SIG-M5 treated with dmso at 0.1 percent for 504 hours (cell line): ENCODE results near the gene PAQR5.
"Not testable (repeated sequence)": the region's sequence is repeated elsewhere in the genome, so short reads cannot be mapped to it uniquely, and the experiment has no call there.

Experiments
- DNase-seq: peaks from one replicate; lab custom pipeline; 2025; ENCODE audit not compliant: unreplicated experiment; lab: John Stamatoyannopoulos, UW

PAQR5 gene

DNA sequence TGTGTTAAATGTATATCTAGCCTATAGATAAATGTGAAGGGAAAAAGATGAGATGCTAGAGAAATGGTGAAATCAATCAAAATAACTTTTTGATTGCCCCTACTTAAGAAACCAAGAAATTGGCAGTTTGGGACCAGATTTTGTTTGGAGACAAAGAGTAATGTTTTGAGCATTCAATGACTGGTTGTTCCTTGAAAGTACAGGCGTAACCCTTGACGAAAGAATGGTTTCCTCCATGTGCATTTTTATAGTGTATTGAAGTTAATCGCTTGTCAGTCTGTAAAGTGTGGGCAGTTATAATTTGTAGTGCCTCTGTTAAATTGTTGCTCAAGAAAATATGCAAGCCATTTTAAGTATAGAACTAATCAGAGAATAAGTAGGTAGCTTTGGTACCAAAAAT is 116.7 kb downstream of the PAQR5 start:
- no peak for DNase-seq

DNA sequence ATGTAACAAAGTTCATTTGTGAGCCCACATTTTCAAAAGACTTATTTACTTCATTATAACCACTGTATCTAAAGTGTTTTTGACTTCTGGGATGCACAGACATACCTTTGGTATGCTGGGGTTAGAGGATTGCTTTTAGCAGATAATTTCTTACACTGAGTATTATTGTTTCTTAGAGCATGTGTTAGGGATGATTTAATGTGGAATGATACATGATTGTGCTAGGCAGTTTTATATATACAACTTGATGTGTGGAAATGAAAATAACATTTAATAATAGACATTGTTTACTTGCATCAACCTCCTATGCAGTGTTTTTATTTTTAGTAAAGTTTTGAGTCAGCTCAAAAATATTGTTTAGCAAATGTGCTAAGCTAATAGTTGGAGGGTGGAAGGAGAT is 118.9 kb downstream of the PAQR5 start:
- DNase-seq, result no peak

- no peak for DNase-seq
Observed at GRCh38 chr15:69421498-69421897, 122.8 kb downstream of the PAQR5 start.

DNA sequence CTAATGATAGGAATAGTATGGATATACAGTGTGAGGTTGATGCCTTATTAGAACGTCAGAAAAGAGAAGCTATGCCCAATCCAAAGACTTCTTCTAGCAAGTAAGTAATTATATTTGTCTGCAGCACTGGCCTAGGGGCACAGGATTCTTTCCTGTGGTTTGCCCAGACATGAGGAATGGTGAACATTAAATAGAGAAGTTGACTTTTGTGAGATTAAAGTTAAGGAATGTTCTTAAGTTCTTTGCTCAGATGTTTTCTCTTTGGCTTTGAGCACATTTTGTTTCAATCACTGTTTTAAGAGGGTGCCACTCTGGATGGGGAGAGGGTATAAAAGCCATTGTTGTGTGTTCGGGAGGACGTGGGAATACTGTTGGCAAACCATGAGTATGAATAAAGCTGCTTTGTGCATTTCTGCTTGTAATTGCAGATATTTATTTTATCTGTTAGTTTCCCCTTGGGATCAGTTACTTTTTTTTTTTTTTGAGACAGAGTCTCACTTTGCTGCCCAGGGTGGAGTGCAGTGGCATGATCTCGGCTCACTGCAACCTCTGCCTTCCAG is 123.7 kb downstream of the PAQR5 start:
- no peak for DNase-seq

GRCh38 chr15:69424001-69424400 is 125.3 kb downstream of the PAQR5 start:
- DNase-seq, result no peak

GRCh38 chr15:69424748-69425413 is 126.2 kb downstream of the PAQR5 start:
- DNase-seq, result no peak

- DNase-seq, result no peak
Observed at GRCh38 chr15:69433831-69434230, 135.1 kb downstream of the PAQR5 start.

DNA sequence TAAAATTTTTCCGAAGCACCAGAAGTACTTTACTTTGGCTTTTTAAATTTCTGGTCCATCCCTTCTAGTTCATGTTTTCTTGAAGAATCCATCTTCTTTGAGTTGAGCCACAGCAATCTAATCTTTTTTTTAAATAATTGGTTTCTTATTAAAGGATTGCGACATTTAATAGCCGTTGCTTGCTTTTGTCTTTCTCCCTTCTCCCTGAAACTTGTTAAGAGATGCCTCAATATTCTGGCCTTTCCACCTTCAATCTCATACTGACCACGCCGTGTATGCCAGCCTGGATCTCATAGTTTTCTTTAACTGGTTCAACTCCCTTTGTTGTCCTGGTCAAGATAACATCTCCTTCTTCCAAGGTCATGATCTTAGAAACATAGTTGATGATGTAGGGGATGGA is 135.5 kb downstream of the PAQR5 start:
- DNase-seq, result no peak

DNA sequence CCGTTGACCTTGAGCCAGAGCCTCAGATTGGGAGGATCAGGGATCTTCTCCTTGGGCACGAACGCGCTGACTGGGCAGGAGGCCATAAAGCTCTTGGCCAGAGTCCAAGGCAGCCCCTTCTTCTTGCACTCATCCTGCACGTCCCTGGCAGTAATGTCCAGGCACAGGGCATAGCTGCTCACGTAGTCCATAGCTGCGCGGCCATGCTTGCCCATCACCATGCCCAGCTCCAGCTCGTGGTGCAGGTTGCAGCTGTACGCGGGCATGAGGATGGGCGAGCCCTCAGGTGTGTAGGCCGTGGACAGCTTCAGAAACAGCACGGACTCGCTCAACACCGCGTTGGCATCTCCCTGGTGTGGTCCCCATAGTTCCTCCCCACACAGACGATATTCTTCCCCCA is 136.0 kb downstream of the PAQR5 start:
- DNase-seq, result no peak

- no peak for DNase-seq
Observed at GRCh38 chr15:69435985-69436384, 137.3 kb downstream of the PAQR5 start.

GRCh38 chr15:69436951-69437350 is 138.2 kb downstream of the PAQR5 start:
- no peak for DNase-seq

DNA sequence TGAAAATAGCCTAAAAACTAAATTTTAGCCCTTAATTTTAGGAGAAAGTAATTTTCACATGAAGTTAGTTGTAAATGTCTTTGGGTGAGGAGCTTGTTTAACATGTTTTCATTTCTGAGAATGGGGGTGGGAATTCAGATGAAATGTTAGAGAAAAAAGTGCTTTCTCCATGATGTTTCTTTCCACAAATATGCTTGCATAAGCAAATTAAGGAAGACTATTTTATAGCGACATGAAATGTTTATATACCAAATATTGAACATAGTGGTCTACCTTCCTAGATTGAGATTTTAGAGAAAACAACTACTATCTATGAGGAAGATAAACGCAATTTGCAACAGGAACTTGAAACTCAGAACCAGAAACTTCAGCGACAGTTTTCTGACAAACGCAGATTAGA is 140.9 kb downstream of the PAQR5 start:
- DNase-seq, result no peak

GRCh38 chr15:69443032-69443611 is 144.4 kb downstream of the PAQR5 start:
- DNase-seq, result no peak

GRCh38 chr15:69444686-69445085 is 146.0 kb downstream of the PAQR5 start:
- DNase-seq, result no peak

DNA sequence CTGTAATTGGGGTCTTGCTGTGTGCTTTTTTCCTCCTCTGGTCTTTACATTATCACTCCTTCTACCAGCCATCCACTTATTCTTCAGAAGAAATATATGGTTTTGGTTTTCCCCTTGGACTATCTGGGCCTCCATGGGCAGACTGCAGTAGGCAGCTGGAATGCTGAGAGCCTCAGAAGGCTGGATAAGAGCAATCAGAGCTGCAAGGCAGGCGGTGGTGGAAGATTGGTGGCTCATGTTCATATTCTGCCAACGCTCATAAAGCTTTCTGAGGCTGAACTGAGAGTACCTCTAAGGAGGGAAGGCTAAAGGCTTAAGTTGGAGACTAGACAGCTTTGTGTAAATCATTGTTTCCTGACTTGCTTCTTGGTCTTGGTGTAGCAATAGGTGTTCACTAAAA is 148.2 kb downstream of the PAQR5 start:
- no peak for DNase-seq

DNA sequence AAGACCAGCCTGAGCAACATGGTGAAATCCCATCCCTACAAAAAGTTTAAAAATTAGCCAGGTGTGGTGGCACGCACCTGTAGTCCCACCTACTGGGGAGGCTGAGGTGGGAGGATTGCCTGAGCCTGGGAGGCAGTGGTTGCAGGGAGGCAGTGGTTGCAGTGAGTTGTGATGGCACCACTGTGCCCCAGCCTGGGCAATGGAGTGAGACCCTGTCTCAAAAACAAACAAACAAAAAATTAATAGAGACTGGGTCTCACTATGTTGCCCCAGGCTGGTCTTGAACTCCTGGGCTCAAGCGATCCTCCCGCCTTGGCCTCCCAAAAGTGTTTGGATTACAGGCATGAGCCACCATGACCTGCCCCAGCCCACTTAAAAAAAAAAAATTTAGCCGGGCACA is 151.5 kb downstream of the PAQR5 start:
- not testable (repeated sequence) for DNase-seq

DNA sequence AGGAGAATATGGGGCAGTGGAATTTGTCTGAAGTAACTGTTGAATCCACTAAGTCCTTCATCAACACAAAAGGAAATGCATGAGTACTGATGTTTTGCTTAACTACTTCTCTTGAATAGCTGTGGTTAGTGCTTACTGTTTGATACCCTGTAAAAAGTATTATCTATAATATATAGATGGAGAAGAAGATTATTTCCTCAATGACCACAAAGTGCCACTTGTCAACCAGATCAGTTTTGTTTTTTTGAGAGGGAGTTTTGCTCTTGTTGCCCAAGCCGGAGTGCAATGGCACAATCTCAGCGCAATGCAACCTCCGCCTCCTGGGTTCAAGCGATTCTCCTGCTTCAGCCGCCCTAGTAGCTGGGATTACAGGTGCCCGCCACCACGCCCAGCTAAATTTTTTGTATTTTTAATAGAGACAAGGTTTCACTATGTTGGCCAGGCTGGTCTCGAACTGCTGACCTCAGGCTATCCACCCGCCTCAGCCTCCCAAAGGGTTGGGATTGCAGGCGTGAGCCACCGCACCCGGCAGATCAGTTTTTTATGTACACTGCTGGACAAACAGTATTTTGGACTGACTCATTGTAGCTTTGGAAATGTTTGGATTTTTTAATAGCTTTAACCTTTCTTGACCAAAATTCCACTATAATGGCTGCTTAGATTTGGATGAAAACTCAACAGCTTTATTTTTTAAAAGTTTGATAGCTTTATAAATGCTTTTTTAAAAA is 152.4 kb downstream of the PAQR5 start:
- DNase-seq, result no peak

GRCh38 chr15:69451951-69452691 is 153.4 kb downstream of the PAQR5 start:
- peak; percentile 58 for DNase-seq

DNA sequence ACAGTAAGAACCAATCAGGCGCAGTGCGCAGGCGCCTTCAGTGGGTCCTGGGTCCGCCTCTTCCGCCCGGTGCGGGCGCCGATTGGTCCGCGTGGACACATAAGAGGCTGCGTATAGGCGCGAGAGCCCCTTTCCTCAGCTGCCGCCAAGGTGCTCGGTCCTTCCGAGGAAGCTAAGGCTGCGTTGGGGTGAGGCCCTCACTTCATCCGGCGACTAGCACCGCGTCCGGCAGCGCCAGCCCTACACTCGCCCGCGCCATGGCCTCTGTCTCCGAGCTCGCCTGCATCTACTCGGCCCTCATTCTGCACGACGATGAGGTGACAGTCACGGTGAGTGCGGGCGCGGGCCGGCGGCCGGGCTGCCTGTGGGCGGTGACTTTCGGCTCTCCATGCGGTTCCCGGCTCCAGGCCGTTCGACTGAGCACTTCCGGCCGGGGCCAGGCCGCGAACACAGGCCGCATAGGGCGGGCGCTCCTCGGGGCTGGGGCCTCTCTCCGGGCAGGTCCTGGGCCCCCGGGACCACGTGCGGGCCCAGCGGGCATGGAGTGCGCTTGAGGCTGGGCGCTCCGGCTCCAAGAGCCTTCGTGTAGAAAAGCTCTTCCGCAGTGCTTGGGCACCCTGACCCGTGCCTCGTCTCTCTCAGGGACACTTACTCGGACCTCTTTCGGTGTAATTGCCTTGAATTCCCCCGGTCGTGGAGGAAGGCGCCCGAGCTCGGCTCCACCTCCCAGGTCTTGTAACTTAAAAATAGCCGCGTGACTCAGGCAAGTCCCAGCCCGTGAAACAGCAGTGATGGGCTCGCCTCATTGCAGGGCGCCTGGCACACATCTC is 154.2 kb downstream of the PAQR5 start, which contains the start of gene RPLP1:
Gene RPLP1 (plus strand): TSS at position 127 of the 830 bp plus-strand sequence. CDS start 131 bp downstream, at position 258.
- peak; percentile 90 for DNase-seq

- no peak for DNase-seq
Observed at GRCh38 chr15:69454953-69455352, 156.2 kb downstream of the PAQR5 start.
